Ishikawa (cell line): ENCODE data around the gene KDM4B.

Experiments
- CEBPB ChIP-seq: IDR thresholded peaks from 2 replicates; pipeline ENCODE4 v1.6.1; 2012
- CREB1 ChIP-seq: IDR thresholded peaks from 2 replicates; pipeline ENCODE4 v1.6.1; 2012; ENCODE audit warnings: low read depth
- EGR1 ChIP-seq: IDR thresholded peaks from 2 replicates; pipeline ENCODE4 v1.6.1; 2012
- EP300 ChIP-seq: IDR thresholded peaks from 2 replicates; pipeline ENCODE4 v1.6.1; 2012; ENCODE audit warnings: borderline replicate concordance
- FOXM1 ChIP-seq: IDR thresholded peaks from 2 replicates; pipeline ENCODE4 v1.6.1; 2012; ENCODE audit warnings: low read depth, borderline replicate concordance
- MAX ChIP-seq: IDR thresholded peaks from 2 replicates; pipeline ENCODE4 v1.6.1; 2012
- NFIC ChIP-seq: IDR thresholded peaks from 2 replicates; pipeline ENCODE4 v1.6.1; 2012
- RAD21 ChIP-seq: IDR thresholded peaks from 2 replicates; pipeline ENCODE4 v1.6.1; 2012; ENCODE audit warnings: low read depth
- TAF1 ChIP-seq: IDR thresholded peaks from 2 replicates; pipeline ENCODE4 v1.6.1; 2012; ENCODE audit warnings: low read depth, mild to moderate bottlenecking
- TCF12 ChIP-seq: IDR thresholded peaks from 2 replicates; pipeline ENCODE4 v1.6.1; 2012; ENCODE audit warnings: low read depth
- TEAD4 ChIP-seq: IDR thresholded peaks from 2 replicates; pipeline ENCODE4 v1.6.1; 2012
- USF1 ChIP-seq: IDR thresholded peaks from 2 replicates; pipeline ENCODE4 v1.6.1; 2012
- YY1 ChIP-seq: IDR thresholded peaks from 2 replicates; pipeline ENCODE4 v1.6.1; 2012; ENCODE audit warnings: low read depth
- ZBTB7A ChIP-seq: IDR thresholded peaks from 2 replicates; pipeline ENCODE4 v1.6.1; 2012; ENCODE audit warnings: low read depth
- TF ChIP-seq, protein P1 (sequence below): IDR thresholded peaks from 2 replicates; pipeline ENCODE4 v1.6.1; 2012; ENCODE audit warnings: low read depth, mild to moderate bottlenecking

The KDM4B gene

DNA sequence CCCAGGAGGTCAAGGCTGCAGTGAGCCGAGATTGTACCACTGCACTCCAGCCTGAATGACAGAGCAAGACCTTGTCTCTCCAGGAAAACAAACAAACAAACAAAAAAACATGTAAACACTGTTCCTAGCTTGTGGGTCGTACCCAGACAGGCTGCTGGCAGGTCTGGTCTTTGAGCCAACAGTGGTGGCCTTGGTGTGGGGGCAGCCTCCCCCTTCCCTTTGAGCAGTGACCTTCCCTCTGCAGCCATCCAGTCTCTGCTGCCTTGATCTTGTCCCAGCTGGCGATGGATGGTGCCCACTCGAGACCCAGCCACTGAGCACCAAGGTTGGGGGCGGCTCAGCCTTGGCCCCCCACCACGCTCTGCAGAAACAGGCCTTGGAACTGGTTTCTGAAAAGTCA, 143.3 kb downstream of the KDM4B start:
- no peak for TF ChIP-seq USF1
- no peak for TF ChIP-seq CREB1
- TF ChIP-seq NFIC: no peak
- TF ChIP-seq TCF12: no peak
- no peak for TF ChIP-seq FOXM1
- no peak for TF ChIP-seq MAX
- no peak for TF ChIP-seq YY1
- TF ChIP-seq EP300: no peak
- no peak for TF ChIP-seq TAF1
- TF ChIP-seq ZBTB7A: no peak
- TF ChIP-seq EGR1: no peak
- TF ChIP-seq TEAD4: no peak
- TF ChIP-seq RAD21: no peak
- no peak for TF ChIP-seq CEBPB
- TF ChIP-seq, protein P1, sequence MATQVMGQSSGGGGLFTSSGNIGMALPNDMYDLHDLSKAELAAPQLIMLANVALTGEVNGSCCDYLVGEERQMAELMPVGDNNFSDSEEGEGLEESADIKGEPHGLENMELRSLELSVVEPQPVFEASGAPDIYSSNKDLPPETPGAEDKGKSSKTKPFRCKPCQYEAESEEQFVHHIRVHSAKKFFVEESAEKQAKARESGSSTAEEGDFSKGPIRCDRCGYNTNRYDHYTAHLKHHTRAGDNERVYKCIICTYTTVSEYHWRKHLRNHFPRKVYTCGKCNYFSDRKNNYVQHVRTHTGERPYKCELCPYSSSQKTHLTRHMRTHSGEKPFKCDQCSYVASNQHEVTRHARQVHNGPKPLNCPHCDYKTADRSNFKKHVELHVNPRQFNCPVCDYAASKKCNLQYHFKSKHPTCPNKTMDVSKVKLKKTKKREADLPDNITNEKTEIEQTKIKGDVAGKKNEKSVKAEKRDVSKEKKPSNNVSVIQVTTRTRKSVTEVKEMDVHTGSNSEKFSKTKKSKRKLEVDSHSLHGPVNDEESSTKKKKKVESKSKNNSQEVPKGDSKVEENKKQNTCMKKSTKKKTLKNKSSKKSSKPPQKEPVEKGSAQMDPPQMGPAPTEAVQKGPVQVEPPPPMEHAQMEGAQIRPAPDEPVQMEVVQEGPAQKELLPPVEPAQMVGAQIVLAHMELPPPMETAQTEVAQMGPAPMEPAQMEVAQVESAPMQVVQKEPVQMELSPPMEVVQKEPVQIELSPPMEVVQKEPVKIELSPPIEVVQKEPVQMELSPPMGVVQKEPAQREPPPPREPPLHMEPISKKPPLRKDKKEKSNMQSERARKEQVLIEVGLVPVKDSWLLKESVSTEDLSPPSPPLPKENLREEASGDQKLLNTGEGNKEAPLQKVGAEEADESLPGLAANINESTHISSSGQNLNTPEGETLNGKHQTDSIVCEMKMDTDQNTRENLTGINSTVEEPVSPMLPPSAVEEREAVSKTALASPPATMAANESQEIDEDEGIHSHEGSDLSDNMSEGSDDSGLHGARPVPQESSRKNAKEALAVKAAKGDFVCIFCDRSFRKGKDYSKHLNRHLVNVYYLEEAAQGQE: no peak

GRCh38 chr19:5112681-5113575, 144.0 kb downstream of the KDM4B start:
- TF ChIP-seq NFIC (no peak), EP300 (no peak), USF1 (no peak), YY1 (no peak), TEAD4 (no peak)

GRCh38 chr19:5113633-5114586, 145.0 kb downstream of the KDM4B start:
- TF ChIP-seq EP300: no peak
- TF ChIP-seq RAD21: no peak
- TF ChIP-seq, protein P1: no peak
- no peak for TF ChIP-seq FOXM1
- no peak for TF ChIP-seq TEAD4
- no peak for TF ChIP-seq EGR1
- TF ChIP-seq NFIC: no peak
- TF ChIP-seq YY1: no peak

- TF ChIP-seq MAX (no peak), YY1 (no peak), NFIC (no peak), ZBTB7A (no peak), FOXM1 (no peak), EP300 (no peak), CEBPB (no peak), TAF1 (no peak), TEAD4 (no peak), USF1 (no peak)
- TF ChIP-seq, protein P1: no peak
Observed at GRCh38 chr19:5114727-5115126, 145.8 kb downstream of the KDM4B start.
